A204.1 (cell line): ENCODE measurements around the gene MGAM2.
"Not testable (repeated sequence)": the region's sequence is repeated elsewhere in the genome, so short reads cannot be mapped to it uniquely, and the experiment has no call there.

Experiments used
- FAIRE-seq: peaks from 2 replicates; lab custom pipeline; 2012; peaks lifted over from hg19 to GRCh38; lab: Jason Lieb, UNC

The MGAM2 gene

DNA sequence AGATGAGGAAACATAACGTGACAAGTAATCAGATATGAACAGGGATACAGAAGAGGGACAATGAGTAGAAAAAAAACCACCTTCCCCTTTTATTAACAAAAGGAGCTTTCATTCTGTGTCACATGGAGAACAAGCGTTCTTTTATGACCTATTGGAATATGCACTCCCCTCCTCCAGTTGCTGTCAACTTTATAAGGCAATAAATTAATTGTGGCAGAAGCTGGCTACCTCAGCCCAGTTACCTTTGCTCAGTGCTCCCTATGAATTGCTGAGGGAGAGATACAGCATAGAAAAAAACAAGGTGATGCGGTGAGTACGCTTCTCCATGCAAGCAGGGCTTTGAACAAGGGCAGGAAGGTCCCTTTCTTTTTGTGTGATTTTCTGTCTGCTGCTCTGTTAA lies at the start of gene MGAM2:
Gene MGAM2, plus strand, starts transcription at position 220 of the 400 bp plus-strand sequence. CDS start 5,156 bp downstream, outside the sequence.
- no peak for FAIRE-seq

DNA sequence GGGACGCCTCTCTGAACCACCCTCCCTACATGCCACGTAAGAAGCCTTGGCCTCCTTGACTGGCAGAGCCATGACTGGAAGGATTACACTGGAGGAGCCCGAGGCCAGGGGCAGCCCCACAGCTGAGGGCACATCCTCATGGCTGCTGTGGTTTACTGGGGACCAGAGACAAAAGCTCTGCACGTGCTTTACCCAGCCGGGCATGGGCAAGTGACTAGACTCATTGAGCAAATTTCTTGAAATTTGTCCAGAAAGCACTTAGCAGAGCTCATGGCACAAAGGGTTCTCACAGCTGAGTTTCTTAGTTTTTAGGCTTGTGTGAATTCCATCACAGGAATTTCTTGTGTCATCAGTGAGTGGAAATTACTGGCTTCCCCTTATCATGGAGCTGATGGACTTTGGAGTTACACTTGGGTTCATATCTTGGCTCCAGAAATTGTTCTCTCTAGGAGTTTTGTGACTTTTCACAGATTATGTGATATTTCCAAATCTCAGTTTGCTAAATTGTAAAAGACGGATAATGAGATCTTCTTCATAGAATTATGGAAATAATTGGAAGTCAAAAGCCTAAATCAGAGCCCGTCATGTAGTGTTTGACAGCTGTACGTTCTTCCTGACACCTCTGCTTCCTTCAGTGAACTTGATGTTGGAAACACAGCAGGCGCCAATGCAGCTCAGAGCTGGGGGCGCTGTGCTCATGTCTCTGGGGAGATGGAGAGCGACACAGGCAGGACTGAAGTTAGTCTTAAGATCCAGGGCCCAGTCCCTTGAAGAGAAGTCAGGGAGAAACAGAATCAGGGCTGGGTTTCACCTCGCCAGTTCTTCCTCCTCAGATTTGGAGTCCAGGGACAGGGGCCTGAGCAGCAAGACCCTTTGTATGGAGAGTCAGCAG lies 47.7 kb upstream of the MGAM2 start:
- FAIRE-seq: no peak

DNA sequence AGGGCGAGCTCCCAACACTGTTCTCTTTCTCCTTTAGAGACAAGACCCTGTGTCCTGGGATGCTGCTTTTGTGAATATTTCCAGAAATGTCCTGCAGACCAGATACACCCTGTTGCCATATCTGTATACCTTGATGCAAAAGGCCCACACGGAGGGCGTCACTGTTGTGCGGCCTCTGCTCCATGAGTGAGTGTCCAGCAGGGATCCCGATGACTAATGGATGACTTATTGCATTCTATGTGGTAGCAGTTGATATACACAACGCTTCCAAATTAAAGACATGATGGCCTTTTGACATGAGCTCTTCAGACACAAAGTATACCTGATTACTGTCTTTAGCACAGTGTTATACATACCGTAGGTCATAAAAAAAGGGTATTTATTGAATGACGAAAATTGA lies 45.0 kb upstream of the MGAM2 start:
- FAIRE-seq: no peak

- FAIRE-seq: no peak
Observed at GRCh38 chr7:142077762-142078161, 33.8 kb upstream of the MGAM2 start.

DNA sequence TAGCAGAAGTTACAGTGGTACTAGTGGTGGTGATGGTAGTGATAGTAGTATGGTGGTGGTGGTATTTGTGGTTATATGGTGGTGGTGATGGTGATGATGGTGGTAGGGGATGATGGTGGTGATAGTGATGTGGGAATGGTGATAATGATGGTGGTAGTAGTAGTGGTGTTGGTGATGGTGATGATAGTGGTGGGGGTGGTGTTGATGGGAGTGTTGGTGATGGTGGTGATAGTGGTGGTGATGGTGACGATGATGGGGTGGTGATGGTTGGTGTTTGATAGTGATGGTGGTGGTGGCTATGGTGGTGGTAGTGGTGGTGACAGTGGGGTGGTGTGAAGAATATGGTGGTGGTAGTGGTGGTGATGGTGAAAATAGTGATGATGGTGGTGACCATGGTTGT lies 27.9 kb upstream of the MGAM2 start:
- FAIRE-seq: no peak

- no peak for FAIRE-seq
Observed at GRCh38 chr7:142085428-142085827, 26.1 kb upstream of the MGAM2 start.

- no peak for FAIRE-seq
Observed at GRCh38 chr7:142088022-142088714, 23.4 kb upstream of the MGAM2 start.

DNA sequence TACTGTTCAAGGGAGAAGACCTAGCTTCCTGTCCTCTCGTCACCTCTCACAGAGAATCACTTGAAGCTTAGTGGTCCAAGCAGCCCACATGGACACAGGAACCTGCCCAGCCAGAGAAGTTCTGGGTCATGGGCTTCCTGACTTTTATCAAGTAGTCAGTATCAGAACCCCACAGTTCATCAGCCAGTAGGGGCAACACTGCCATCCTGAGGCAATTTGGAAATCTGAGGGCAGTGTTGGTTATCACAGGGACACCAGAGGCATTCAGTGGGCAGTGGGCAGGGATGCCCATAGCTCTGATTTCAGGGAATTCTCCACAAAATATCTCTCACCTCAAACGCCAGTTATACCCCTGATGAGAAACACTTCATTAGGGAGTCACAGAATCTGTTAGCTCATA lies 22.5 kb upstream of the MGAM2 start:
- FAIRE-seq: no peak

GRCh38 chr7:142091961-142092360 lies 19.6 kb upstream of the MGAM2 start:
- FAIRE-seq: no peak

DNA sequence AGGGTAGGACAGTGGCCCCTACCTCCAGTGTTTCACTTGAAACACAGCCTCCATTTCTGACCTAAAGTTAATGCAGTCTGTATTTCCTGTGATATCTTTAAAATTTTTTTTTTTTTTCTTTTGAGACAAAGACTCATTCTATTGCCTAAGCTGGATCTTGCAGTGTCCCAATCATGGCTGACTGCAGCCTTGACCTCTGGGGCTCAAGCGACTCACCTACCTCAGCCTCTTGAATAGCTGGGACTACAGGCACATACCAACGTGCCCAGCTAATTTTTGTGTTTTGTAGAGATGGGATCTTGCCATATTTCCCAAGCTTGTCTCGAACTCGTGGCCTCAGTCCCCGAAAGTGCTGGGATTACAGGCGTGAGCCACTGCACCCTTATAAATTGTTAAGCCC lies 16.7 kb upstream of the MGAM2 start:
- no peak for FAIRE-seq

DNA sequence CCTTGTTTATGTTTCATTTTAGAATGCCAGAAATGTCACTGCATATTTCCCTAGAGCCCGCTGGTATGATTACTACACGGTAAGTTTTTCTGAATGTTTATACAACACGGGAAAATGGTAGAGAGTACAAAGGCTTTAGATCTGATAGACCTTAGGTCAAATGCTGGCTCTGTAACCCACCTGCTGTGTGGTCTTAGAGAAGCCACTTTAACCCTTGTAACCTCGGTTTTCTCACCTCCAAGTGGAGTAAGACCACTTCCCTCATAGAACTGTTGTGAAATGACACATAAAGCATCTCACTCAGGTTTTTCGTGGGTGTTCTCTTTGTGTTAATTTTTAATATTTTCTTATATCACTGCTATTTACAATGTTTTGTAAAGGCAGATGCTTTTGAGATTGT lies 13.9 kb upstream of the MGAM2 start:
- no peak for FAIRE-seq

DNA sequence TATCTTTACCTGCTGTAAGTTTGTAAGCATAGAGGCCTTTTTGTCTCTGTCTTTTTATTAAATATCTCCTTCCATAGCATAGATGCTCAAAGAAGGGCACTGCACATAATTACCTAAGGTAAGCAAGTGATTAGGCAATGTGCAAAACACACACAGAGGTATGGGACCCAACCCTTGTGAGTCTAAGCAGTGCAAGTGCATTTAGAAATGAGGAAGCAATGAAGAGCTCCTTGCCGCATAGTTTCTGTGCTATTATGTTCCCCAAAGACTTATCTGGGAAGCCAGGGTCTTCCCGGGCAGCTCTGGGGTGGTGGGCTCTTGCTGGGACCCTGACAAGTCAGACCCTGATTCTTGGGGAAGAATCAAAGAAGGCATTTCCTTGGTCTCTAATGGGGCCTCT lies 13.5 kb upstream of the MGAM2 start:
- no peak for FAIRE-seq

- not testable (repeated sequence) for FAIRE-seq
Observed at GRCh38 chr7:142099347-142099746, 12.2 kb upstream of the MGAM2 start.

DNA sequence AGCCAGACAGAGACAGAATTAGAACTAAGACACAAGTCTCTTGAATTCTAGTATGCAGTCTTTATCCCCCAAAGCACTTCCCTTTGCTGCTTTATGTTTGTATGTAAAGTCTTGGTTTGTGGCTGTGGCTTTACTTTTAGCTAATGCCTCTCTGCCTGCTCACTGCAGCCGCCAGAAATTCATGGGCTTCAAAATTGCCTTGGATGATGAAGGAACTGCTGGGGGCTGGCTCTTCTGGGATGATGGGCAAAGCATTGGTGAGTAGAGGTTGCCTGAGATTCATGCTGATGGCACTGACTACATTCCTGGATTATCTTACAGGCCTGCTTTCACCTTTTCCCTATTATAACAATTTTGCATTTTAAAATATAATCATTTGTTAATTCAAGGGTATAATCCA lies 10.9 kb upstream of the MGAM2 start:
- FAIRE-seq: no peak

DNA sequence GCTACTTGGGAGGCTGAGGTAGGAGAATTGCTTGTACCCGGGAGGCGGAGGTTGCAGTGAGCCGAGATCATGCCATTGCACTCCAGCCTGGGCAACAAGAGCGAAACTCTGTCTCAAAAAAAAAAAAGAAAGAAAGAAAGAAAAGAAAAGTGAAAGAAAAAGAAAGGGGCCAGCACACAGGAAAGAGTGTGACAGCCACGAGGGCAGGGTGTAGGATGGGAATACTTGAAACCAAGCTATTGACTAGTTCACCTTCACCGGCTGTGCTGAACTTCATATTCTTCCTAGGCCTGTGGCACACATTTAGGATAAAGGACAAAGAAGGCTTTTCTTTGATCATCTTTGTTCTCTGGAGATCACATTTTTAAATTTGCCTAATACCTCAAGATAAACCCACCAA lies 9.7 kb upstream of the MGAM2 start:
- not testable (repeated sequence) for FAIRE-seq

DNA sequence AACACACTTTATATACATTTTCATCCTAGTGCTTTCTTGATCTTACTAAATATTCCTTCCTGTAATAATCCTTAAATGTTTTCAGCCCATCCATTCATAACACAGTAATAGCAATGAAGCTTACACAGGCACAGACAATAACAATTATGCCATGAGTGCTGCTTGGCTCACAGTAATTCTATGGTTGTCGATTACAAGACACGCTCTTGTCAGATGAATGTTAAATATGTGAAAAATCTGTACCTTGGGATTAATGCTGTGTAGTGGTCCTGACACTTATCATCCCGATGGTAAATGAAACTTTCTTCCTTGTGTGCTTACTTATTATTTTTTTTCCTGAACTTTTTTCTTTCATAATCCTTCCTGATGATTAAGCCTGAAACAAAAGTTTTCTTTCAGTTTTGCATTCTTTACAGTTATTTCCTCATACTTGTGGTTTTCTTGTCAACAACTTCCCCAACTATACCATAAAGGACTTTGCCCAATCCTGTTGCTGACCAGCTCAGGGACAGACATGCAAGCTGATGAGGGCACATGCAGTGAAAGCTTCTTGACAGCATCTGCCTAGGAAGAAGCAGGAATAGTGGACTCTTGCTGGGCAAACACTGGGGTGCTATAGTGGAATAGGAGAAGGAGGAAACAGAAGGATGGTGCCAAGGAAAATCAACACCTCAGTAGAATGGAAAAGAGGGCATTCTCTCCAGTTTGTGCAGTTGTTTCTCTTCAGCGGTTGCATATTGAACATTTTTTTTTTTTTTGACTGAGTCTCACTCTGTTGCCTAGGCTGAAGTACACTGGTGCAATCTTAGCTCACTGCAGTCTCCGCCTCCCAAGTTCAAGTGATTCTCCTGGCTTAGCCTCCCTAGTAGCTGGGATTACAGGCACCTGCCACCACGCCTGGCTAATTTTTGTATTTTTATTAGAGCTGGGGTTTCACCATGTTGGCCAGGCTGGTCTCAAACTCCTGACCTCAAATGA lies 6.7 kb upstream of the MGAM2 start:
- FAIRE-seq: no peak

- no peak for FAIRE-seq
Observed at GRCh38 chr7:142108728-142109505, 2.6 kb upstream of the MGAM2 start.

GRCh38 chr7:142110098-142110497 lies 1.4 kb upstream of the MGAM2 start:
- FAIRE-seq: no peak

GRCh38 chr7:142110638-142111037 lies 880 bp upstream of the MGAM2 start:
- no peak for FAIRE-seq

GRCh38 chr7:142112086-142112485 lies 568 bp downstream of the MGAM2 start:
- FAIRE-seq: no peak

DNA sequence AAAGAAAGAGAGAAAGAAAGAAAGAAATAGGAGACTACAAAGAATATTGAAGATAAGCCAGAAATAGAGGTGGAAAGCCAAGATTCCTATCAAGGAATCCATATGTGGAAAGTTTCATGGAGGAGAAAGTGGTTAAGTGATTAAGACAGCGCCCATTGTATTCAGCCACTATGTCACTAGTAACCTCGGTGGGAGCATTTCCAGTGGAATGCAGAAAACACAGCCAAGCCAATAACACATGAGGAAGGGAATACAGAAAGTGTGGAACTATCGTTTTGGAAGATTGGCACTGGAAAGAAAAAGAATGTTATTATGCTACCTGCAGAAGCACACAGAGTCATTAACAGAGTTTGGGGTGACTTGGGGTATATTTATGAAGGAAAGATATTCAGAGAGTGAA lies 2.7 kb downstream of the MGAM2 start:
- FAIRE-seq: no peak

- FAIRE-seq: no peak
Observed at GRCh38 chr7:142120524-142120923, 9.0 kb downstream of the MGAM2 start.
